ENCODE results near the gene MRM3. TPM values are rescaled to one million over a fixed set of nuclear protein-coding genes. Genes with fewer than 3 reads are reported as not detected.

Gene MRM3, protein sequence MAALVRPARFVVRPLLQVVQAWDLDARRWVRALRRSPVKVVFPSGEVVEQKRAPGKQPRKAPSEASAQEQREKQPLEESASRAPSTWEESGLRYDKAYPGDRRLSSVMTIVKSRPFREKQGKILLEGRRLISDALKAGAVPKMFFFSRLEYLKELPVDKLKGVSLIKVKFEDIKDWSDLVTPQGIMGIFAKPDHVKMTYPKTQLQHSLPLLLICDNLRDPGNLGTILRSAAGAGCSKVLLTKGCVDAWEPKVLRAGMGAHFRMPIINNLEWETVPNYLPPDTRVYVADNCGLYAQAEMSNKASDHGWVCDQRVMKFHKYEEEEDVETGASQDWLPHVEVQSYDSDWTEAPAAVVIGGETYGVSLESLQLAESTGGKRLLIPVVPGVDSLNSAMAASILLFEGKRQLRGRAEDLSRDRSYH
- polyA plus RNA-seq (2012; ENCODE audit: insufficient read length, low read depth), result 51.0 TPM

DNA sequence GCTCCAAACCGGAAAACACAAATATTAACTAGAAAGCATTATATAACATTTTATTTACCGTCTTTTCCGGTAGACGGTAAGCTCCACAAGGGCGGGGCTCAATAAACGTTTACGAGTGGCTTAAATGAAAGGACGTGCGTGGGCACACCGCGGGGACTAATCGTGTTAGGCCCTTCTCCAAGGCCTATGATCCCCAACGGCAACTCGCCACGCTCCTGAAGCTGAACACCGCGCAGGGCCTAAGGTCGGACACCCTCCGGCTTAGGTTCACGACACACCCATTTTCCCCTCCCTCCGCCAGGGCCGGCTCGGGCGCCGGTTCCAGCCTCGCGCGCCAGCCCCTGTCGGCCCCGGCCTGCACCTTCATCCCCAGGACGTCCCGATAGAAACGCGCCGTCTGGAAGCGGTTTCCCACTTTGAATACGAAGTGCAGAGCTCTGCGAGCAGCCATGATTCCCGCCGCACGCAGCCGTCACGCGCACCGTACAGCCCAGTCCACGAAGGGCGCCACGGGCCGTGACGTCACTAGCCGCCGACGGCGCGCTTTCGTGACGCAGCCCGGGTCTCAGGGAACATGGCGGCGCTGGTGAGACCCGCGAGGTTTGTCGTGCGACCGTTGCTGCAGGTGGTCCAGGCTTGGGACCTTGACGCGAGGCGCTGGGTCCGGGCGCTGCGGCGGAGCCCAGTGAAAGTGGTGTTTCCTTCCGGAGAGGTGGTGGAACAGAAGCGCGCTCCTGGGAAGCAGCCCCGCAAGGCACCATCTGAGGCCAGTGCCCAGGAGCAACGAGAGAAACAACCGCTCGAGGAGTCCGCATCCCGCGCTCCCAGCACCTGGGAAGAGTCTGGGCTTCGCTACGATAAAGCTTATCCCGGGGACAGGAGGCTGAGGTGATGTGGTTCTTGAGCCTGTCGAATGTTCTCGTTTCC is at the start of gene MRM3, which contains the start of gene GLOD4:
Gene MRM3 (plus strand): TSS at position 549 of the 927 bp plus-strand sequence. CDS start 26 bp downstream, at position 575.
Gene GLOD4 (minus strand): TSS at position 476 of the 927 bp plus-strand sequence. CDS start 25 bp downstream, at position 451.
- TF ChIP-seq FOXP2 (optimal IDR thresholded peaks at IDR 0.05; ENCODE audit: borderline replicate concordance, extremely low read depth, extremely low read length, insufficient read depth) (peak; percentile 96), POLR2AphosphoS5 (IDR thresholded peaks at IDR 0.05; ENCODE audit: low read depth, low read length) (peak; percentile 94), TAF1 (IDR thresholded peaks at IDR 0.05; ENCODE audit: borderline replicate concordance, insufficient read depth, low read length) (peak; percentile 96), SIN3A (IDR thresholded peaks at IDR 0.05; ENCODE audit: borderline replicate concordance, insufficient read depth, low read length) (peak; percentile 98; the same call in 1 of the 2 replicates)
- TF ChIP-seq, protein P1, sequence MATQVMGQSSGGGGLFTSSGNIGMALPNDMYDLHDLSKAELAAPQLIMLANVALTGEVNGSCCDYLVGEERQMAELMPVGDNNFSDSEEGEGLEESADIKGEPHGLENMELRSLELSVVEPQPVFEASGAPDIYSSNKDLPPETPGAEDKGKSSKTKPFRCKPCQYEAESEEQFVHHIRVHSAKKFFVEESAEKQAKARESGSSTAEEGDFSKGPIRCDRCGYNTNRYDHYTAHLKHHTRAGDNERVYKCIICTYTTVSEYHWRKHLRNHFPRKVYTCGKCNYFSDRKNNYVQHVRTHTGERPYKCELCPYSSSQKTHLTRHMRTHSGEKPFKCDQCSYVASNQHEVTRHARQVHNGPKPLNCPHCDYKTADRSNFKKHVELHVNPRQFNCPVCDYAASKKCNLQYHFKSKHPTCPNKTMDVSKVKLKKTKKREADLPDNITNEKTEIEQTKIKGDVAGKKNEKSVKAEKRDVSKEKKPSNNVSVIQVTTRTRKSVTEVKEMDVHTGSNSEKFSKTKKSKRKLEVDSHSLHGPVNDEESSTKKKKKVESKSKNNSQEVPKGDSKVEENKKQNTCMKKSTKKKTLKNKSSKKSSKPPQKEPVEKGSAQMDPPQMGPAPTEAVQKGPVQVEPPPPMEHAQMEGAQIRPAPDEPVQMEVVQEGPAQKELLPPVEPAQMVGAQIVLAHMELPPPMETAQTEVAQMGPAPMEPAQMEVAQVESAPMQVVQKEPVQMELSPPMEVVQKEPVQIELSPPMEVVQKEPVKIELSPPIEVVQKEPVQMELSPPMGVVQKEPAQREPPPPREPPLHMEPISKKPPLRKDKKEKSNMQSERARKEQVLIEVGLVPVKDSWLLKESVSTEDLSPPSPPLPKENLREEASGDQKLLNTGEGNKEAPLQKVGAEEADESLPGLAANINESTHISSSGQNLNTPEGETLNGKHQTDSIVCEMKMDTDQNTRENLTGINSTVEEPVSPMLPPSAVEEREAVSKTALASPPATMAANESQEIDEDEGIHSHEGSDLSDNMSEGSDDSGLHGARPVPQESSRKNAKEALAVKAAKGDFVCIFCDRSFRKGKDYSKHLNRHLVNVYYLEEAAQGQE (IDR thresholded peaks at IDR 0.05; ENCODE audit: insufficient read depth in 1 of 2, low read depth in 2 of 2, low read length in 2 of 2), result peak in 1 of 2 experiments; percentile 72; a peak in 1 of 4 replicates

DNA sequence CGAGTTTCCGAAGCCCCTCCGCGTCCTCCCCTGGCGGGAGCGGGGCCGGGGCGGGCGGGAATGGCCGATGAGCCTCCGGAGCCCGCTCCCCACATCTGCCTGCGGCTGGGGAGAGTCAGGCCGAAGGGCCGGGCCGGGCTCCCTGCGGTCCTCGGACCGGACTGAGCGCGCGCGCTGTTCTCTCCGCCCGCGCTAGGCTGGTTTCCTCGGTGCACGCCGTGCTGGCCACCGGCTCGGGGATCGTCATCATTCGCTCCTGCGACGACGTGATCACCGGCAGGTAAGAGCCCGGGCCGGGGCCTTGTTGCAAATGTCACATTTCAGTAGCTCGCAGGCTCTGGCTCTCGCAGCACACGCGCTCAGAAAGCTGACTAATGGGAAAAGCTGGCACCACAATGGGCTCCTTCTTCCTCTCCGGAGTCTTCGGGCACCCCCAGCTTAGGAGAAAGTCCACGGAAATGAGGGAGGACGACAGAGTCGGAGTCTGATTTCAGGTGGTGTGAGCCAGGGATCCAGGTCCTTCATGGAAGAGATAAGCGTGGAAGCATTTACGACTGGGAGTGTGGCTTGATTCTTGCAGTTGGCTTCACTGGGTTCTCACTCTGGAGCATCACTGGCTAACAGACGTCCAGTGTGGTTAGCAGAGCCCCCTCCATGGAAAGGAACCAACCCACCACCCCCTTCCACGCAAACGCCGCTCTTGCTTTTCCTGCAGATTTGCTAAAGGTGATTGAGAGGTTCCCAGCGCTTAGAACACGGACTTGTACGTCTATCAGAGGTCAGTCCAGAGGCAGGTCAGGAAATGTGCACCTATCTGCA is 49.0 kb upstream of the MRM3 start:
- TF ChIP-seq TAF1 (IDR thresholded peaks at IDR 0.05; ENCODE audit: borderline replicate concordance, insufficient read depth, low read length) (0 out of 2 replicates have a peak, but pooled peaks have one; percentile 10), FOXP2 (optimal IDR thresholded peaks at IDR 0.05; ENCODE audit: borderline replicate concordance, extremely low read depth, extremely low read length, insufficient read depth) (no peak), POLR2AphosphoS5 (IDR thresholded peaks at IDR 0.05; ENCODE audit: low read depth, low read length) (0 out of 2 replicates have a peak, but pooled peaks have one; percentile 12), SIN3A (IDR thresholded peaks at IDR 0.05; ENCODE audit: borderline replicate concordance, insufficient read depth, low read length) (no peak; the same call in 1 of the 2 replicates)
- TF ChIP-seq, protein P1 (IDR thresholded peaks at IDR 0.05; ENCODE audit: insufficient read depth in 1 of 2, low read depth in 2 of 2, low read length in 2 of 2), result no peak

DNA sequence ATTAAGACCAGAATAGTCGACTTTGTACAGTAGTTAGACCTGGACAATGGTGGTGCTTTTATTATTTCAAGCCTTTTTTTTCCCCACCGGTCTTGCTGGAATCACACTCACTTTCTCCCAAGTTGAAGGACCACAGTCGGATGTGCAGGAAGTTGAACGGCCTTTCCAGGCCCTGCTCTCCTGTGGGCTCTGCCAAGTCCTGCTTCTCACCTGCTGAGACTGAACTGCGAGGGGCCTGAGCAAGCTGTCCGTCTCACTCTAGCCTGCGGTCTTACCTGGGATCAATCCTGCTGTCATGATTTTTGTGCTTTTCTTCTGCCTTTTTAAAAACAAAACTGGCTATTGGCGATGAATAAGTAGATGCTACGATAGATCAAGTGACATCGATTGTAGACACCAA is 48.4 kb upstream of the MRM3 start:
- TF ChIP-seq FOXP2 (optimal IDR thresholded peaks at IDR 0.05; ENCODE audit: borderline replicate concordance, extremely low read depth, extremely low read length, insufficient read depth) (no peak), POLR2AphosphoS5 (IDR thresholded peaks at IDR 0.05; ENCODE audit: low read depth, low read length) (no peak)
- TF ChIP-seq, protein P1 (IDR thresholded peaks at IDR 0.05; ENCODE audit: insufficient read depth in 1 of 2, low read depth in 2 of 2, low read length in 2 of 2), result no peak

DNA sequence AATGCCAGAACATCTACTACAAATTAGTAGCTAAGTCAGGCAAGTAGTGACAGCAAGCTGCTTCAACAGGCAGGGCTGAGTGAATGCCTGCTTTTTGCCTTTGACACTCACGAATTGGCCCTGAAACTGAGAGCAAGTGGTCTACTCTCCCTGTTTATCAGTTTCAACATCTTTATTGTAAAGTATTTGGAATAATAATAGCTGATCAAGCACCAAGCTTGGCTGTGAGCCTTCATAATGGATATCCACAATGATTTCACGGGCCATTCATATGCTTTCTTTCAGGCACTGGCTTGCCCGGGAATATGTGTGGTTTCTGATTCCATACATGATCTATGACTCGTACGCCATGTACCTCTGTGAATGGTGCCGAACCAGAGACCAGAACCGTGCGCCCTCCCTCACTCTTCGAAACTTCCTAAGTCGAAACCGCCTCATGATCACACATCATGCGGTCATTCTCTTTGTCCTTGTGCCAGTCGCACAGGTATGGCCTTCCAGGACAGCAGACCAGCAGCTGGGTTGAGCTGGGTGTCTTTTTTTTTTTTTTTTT is 44.5 kb upstream of the MRM3 start:
- TF ChIP-seq POLR2AphosphoS5 (IDR thresholded peaks at IDR 0.05; ENCODE audit: low read depth, low read length) (no peak), TAF1 (IDR thresholded peaks at IDR 0.05; ENCODE audit: borderline replicate concordance, insufficient read depth, low read length) (no peak)
